Esophagus muscularis mucosa (tissue), 3 donors: Measurements from ENCODE around the gene LYG2.
"Not testable (repeated sequence)": the region's sequence is repeated elsewhere in the genome, so short reads cannot be mapped to it uniquely, and the experiment has no call there.

Experiments
- CTCF ChIP-seq, 3 experiments: fragments of 200-600 bp in 2 of 3; fragments of 450-650 bp in 1 of 3; sonication (generic) in 2 of 3; IDR thresholded peaks; one replicate each; pipeline ENCODE4 v1.5.1; 2017 to 2019; ENCODE audit warnings: antibody characterized with exemption in 3 of 3, mild to moderate bottlenecking in 2 of 3, moderate library complexity in 1 of 3
- POLR2A ChIP-seq: fragments of 450-650 bp; IDR thresholded peaks from one replicate; pipeline ENCODE4 v1.6.1; 2017; ENCODE audit warnings: antibody characterized with exemption, moderate library complexity, mild to moderate bottlenecking, low read depth

DNA sequence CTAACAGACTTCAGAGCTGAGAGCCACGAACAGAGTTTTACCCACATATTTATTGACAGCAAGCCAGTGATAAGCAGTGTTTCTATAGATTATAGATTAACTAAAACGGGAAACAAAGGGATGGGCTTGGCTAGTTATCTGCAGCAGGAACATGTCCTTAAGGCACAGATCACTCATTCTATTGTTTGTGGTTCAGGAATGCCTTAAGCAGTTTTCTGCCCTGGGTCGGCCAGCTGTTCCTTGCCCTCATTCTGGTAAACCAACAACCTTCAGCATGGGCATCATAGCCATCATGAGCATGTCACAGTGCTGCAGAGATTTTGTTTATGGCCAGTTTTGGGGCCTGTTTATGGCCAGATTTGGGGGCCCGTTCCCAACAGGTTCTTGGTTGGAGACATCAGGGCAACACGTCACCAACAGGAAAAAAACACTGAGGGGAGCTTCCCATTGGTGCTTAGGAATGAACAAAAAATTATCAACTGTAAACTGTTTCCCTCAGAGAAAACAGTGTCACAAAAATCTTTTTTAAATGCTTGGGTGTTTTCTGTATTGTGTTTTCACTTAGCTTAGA is 22.8 kb upstream of the LYG2 start:
- TF ChIP-seq POLR2A; CTCF (IDR thresholded peaks at IDR 0.05): not testable (repeated sequence)
